GM06990 (cell line): ENCODE data around the gene LDAH.
A peak's percentile ranks its signal among the peaks of the same experiment; 100 is the strongest.

Source experiments
- DNase-seq: peaks from one replicate; pipeline ENCODE4 v3.0.0-alpha.2; 2011; ENCODE audit not compliant: insufficient read length; ENCODE audit errors: extremely low read depth
- H3K27me3 ChIP-seq: replicated peaks from 2 replicates; pipeline ENCODE4 v1.6.0; 2011; ENCODE audit warnings: low read length; ENCODE audit not compliant: control insufficient read depth, insufficient read depth
- H3K36me3 ChIP-seq: 2 replicates; pipeline ENCODE4 v1.5.1; 2011; ENCODE audit warnings: low read length; ENCODE audit not compliant: control insufficient read depth, insufficient read depth
- H3K4me3 ChIP-seq: replicated peaks from 2 replicates; pipeline ENCODE4 v1.5.1; 2011; ENCODE audit warnings: low read depth, mild to moderate bottlenecking, control low read depth, low read length
- TF ChIP-seq, protein P1 (sequence below): IDR thresholded peaks from 2 replicates; pipeline ENCODE4 v1.5.1; 2011; ENCODE audit warnings: low read length, control low read depth, mild to moderate bottlenecking, inconsistent platforms; ENCODE audit not compliant: insufficient read depth, poor library complexity, severe bottlenecking

LDAH gene

DNA sequence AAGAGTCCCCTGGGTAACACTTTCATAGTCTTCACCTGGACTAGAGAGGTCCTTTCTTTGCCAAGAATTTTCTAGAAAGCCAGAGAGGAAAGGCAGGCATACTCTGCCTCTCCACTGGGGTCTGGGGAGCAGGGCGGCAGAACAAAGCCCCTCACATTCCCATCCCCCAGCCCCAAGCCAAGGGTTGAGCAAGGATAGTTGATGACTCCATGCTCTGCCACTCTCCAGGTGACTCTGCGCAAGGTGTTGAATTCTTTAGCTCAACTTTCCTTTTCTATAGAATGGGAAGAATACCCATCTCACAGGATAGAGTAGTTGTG is 158.9 kb downstream of the LDAH start:
- peaks cover 4% of the 10 kb centered on the region for H3K27me3 ChIP-seq
- TF ChIP-seq, protein P1, sequence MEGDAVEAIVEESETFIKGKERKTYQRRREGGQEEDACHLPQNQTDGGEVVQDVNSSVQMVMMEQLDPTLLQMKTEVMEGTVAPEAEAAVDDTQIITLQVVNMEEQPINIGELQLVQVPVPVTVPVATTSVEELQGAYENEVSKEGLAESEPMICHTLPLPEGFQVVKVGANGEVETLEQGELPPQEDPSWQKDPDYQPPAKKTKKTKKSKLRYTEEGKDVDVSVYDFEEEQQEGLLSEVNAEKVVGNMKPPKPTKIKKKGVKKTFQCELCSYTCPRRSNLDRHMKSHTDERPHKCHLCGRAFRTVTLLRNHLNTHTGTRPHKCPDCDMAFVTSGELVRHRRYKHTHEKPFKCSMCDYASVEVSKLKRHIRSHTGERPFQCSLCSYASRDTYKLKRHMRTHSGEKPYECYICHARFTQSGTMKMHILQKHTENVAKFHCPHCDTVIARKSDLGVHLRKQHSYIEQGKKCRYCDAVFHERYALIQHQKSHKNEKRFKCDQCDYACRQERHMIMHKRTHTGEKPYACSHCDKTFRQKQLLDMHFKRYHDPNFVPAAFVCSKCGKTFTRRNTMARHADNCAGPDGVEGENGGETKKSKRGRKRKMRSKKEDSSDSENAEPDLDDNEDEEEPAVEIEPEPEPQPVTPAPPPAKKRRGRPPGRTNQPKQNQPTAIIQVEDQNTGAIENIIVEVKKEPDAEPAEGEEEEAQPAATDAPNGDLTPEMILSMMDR: no peak
- H3K4me3 ChIP-seq: no peak overlapping the region
- no peak for DNase-seq
- no peaks in the 10 kb centered on the region for H3K36me3 ChIP-seq

DNA sequence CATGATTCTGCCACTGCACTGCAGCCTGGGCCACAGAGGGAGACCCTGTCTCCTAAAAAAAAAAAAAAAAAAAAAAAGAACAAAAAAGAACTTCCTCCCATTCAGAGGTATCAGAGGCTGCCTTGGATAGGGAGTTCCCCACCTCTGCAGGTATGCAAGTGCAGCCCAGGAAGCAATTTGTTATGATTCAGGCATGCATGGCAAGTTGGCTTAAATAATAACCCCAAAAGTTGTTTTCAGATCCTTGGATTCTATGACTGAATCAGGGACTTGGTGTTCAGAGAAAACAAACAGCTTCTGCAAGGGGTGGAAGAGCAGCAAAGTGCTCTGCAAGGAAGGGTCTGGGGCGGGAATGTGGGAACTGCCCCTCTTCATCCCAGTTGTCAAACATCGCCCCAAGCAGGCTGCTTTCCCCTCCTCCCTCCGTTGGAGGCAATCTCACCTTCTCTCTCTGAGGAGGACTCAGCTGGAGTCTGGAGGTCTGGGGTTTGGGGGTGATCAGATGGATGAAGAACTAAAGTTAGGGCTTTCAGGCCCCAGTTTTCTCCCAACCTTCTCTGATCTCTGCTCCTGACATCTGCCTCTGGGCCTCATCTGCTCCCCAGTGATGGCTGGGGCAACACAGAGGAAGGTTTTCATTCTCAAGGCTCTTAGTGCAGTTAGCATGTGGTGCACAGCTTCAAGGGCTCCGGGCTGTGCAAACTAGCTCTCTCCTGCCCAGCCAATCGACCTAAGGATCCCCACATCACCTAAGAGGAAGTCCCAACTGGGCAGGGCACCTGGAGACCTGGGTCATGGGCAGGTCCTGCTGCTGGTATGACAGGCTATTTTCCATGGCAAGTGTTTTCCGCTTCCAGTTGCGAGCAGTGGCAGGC is 159.5 kb downstream of the LDAH start:
- peaks cover 4% of the 10 kb centered on the region for H3K27me3 ChIP-seq
- H3K36me3 ChIP-seq: no peaks in the 10 kb centered on the region
- TF ChIP-seq, protein P1: no peak
- no peak for DNase-seq
- H3K4me3 ChIP-seq: no peak overlapping the region

DNA sequence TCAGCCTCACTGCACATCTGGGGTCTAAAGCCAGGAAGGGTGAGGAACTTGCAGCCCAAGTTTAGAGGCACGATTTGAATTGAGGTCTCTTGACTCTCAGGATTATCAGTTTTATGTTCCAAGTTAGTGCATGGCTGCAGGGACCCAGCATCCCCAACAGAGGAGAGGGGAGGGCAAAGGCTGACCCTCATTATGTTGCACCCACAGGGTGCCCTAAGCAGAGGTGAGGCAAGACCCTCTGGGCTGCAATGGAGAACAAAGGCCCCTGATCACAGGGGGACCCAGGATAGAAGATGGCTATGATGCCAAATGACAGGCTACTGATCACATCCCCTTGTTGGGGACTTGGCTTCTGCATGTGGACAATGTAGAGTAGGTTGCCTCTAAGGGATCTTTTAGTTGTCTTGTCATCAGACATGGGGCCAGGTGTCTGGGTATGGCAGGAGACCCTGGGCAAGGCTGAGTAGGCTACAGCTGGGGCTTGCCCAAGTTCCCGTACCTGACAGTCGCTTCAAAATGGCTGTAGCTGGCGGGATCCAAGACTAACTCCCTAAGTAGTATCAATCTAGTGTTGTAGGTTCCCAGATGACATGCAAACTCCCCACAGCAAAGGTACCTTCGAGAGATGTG is 160.5 kb downstream of the LDAH start:
- no peaks in the 10 kb centered on the region for H3K36me3 ChIP-seq
- peaks cover 4% of the 10 kb centered on the region for H3K27me3 ChIP-seq
- TF ChIP-seq, protein P1: no peak
- H3K4me3 ChIP-seq: no peak overlapping the region
- DNase-seq: no peak

DNA sequence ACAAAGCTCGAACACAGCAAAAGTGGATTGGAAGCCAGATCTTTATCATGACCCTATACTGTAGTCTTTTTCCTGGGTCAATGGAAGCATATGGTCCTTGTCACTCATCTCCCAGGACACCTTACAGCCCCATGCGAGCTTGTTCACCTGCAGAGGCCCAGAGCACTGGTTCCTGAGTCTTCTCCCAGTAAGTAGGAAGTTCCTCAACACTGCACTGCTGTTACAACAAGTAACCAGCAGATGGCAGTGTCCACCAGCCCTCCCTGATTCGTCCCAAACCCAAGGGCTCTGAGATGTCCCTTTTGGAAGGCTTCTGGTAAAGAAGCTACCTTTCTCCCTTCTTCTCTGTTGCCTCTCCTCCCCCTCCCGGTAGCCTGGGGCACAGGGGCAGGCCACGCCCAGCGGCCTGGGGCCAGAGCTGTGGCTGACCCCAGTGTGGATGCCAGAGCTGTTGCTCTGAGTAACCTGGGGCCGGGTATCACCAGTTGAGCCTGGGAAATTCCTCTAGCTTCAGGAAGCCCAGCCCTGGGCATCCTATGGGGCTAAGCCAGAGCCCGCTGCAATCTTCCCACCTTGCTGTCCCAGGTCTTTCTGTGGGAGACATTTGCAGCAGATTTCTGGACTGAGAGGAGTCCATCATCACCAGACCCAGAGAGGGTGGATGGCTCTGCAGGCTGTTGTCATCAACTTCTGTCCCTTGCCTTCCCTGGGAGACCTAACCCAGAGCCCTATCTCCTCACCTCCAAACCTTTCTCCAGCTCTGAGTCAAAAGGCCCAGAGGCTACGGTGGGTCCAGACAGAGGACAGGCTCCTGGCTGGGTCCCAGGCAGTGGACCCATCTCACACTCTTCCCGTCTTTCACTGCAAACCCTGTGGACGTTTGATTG is 161.2 kb downstream of the LDAH start:
- Histone ChIP-seq H3K27me3 (peaks cover 4% of the 10 kb centered on the region), H3K36me3 (no peaks in the 10 kb centered on the region), H3K4me3 (no peak overlapping the region)
- DNase-seq: no peak
- TF ChIP-seq, protein P1: peak; percentile 92

DNA sequence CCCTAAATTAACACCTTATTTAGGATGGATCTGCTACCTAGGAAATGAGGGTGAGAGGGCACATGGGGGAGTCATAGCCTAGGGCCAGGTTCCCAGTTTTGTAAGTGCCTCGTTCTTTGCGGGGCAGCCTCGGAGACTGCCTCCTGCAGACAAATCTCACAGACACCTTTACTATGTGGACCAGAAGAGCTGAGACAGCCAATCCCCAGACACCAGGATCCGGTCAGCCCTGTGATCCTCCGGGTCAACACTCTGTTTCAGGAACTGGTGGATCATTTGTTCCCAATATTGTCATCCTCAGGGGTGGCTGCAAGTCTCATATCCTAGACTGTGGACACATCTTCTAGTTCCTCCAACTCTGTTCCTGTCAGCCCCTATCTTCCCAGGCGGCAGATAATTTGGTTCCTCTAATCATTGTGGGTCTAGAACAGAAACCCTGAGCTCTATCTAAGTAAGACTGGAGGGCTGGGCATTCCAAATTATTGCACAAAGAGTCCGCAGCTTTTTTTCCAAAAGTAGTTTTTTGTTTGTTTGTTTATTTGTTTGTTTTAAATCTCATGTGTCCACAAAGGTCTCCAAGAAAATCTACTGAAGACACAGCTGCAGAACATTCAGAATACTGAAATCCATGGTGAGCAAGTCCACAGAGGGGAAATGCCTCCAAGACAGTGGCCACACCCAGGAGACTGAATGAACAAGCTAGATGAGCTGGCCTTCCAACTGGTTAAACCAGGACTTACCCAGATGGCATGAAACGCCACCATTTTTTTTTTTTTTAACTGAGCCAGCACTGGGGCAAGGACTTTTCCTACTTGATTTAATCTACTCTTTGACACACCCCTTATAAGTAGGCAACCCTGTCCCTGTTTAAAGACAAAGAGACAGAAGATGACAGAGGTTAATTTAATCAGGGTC is 162.1 kb downstream of the LDAH start:
- no peak for DNase-seq
- peaks cover 4% of the 10 kb centered on the region for H3K27me3 ChIP-seq
- TF ChIP-seq, protein P1: no peak
- no peaks in the 10 kb centered on the region for H3K36me3 ChIP-seq
- H3K4me3 ChIP-seq: no peak overlapping the region
